KOPT-K1 (cell line): ENCODE results near the gene REG1B.
"Not testable (repeated sequence)": the region's sequence is repeated elsewhere in the genome, so short reads cannot be mapped to it uniquely, and the experiment has no call there.

ENCODE experiments used
- H3K27ac ChIP-seq: fragments of 200-600 bp; sonication (generic); 2 replicates; pipeline ENCODE4 v1.5.1; 2016; ENCODE audit warnings: antibody characterized with exemption, mild to moderate bottlenecking, low read depth, low read length; ENCODE audit not compliant: poor library complexity, severe bottlenecking
- H3K36me3 ChIP-seq: fragments of 200-600 bp; sonication (generic); 2 replicates; pipeline ENCODE4 v1.5.1; 2017; ENCODE audit warnings: antibody characterized with exemption, mild to moderate bottlenecking, low read length, moderate library complexity; ENCODE audit not compliant: insufficient read depth
- H3K9me3 ChIP-seq: fragments of 200-600 bp; sonication (generic); 2 replicates; pipeline ENCODE4 v1.5.1; 2017; ENCODE audit warnings: antibody characterized with exemption, low read length, mild to moderate bottlenecking; ENCODE audit not compliant: insufficient read depth, poor library complexity, severe bottlenecking

The REG1B gene

DNA sequence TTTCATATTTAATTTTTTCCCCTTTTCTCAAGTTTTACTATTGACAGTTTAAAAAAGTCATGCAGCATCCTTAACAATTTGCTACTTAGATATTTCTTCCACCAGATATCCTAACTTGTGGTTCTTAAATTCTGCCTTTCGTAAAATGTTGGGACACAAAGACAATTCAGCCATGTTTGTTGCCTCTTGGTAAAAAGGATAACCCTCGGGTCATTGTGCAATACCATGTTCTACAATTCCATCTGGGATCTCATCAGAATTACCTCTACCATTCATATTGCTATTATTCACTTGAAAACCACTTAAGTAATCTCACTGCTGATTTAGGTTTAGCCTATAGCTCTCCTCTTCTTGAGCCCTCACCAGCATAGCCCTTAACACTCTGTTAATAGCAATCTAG is 13.2 kb upstream of the REG1B start:
- H3K9me3 ChIP-seq, result no peaks in the 10 kb centered on the region
- H3K36me3 ChIP-seq, result no peaks in the 10 kb centered on the region
- no peak overlapping the region for H3K27ac ChIP-seq

DNA sequence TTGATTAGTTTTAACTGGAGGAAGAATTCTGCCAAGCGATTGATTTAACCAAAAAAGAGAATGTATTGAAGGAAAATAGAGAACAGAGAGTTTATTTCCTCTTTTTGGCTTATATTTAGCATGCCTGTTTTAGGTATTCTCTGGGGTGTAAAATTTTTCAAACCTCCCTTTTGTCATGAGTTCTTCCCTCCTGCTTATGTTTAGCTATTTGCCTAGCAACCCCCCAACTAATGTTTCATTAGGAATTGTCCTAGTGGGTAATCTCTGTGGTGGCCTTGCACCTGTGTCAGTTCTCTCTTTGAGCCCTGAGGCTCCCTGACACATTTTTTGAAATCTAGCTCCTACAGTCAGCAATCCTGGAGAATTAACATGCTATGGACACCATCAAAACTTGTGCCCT is 12.5 kb upstream of the REG1B start:
- Histone ChIP-seq H3K9me3 (no peaks in the 10 kb centered on the region), H3K27ac (no peak overlapping the region), H3K36me3 (no peaks in the 10 kb centered on the region)

DNA sequence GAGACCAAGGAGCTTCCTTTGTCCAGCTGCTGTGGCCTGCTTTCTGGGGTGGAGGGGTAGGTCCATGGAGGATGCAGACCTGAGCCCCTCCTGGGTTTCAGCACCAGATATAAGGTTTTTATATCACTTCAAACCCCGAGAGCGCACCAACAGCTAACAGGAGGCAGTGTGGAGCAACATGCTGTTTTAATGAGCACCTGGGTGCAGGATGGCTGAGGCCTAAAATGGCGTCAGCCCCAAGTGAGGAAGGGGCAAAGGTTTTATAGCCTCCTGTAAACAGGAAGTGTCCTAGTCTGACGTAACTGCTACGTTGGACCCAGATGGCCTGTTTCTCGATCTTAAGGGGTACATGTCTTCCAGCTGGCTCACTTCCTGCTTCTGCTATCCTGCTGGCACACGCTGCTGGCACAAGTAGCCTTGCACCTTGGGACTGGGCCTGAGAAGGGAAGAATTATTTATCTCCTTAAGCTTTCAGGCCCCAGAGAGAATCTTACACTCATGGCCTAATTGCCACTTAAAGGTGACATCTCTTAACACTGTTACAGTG is 11.4 kb upstream of the REG1B start:
- H3K27ac ChIP-seq, result no peak overlapping the region
- no peaks in the 10 kb centered on the region for H3K9me3 ChIP-seq
- H3K36me3 ChIP-seq, result no peaks in the 10 kb centered on the region

DNA sequence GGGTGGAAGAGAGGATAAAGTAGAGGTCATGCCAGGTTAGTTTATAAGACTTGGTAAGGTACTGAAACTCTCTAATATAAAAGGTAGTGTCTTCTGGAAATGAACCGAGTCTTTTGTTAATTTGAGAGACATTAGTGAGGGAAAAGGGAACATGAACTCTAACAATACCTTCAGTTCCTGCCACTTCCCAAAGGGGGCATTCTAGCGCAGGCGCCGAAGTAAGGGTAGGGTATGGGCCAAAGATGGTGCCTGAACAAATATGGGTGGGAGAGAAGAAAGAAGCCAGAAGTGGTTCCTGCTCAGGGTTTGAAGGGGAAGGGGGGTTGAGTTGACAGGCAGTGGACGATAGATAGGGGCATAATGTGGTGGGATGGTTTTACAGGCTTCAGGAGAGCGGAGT is 10.1 kb upstream of the REG1B start:
- Histone ChIP-seq H3K9me3 (no peaks in the 10 kb centered on the region), H3K27ac (no peak overlapping the region)

DNA sequence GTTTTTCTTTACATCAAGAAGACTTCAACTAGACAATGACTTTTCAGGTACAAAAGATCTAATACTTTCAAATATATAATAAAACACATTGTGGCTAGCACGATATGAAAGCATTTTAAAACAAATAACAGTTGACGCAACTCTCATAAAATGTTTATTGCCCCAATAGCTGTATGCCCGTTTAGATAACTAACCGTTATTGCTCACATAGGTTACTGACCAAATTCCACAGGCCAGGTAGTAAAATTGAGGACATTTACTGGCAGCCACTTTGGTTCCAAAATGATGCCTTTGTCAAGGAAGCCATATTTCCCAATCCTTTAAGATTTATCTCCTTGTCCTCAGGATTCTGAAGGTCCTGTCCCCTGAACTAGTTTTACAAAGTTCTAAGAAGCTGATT is 2.9 kb upstream of the REG1B start:
- no peaks in the 10 kb centered on the region for H3K9me3 ChIP-seq
- H3K36me3 ChIP-seq, result no peaks in the 10 kb centered on the region
- no peak overlapping the region for H3K27ac ChIP-seq

More for the DNA sequence above, 10.1 kb upstream of the REG1B start:
- H3K36me3 ChIP-seq, result no peaks in the 10 kb centered on the region

DNA sequence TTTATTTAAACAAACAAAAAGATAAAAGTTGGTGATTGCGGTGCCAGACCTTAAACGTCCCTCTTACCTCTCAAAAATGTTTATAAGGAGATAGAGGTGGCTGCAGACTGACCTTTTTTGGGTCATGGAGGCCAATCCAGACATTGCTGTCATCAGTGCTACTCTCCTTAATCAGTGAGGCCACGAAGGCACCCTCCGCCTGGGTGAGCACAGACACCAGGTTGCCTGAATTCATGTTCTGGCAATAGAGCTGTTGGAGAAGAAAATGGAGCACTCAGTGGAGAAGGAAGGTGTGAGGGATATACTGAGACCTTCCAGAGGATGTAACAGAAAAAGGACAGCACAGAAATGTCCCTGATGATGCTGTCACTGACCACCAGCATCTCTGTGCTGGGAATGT is 1.5 kb downstream of the REG1B start:
- Histone ChIP-seq H3K36me3 (no peaks in the 10 kb centered on the region), H3K9me3 (no peaks in the 10 kb centered on the region), H3K27ac (no peak overlapping the region)

DNA sequence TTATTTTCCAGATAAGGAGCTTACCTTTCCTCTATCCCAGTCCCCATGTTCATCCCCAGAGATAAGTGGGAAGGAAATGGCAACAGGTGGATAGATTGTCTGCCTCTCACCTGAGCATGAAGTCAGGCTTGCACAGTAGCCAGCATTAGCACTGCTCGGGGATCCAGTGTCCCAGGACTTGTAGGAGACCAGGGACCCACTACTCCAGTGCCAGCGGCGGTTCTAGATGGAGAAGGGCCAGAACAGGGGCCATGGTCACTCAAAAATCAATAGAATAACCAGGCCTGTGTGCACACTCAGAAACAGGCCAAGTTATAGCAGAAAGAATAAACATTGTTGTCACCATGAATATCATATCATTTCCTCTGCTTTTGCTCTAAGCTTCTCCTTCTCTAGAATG is 2.4 kb downstream of the REG1B start:
- no peaks in the 10 kb centered on the region for H3K36me3 ChIP-seq
- no peak overlapping the region for H3K27ac ChIP-seq
- no peaks in the 10 kb centered on the region for H3K9me3 ChIP-seq

DNA sequence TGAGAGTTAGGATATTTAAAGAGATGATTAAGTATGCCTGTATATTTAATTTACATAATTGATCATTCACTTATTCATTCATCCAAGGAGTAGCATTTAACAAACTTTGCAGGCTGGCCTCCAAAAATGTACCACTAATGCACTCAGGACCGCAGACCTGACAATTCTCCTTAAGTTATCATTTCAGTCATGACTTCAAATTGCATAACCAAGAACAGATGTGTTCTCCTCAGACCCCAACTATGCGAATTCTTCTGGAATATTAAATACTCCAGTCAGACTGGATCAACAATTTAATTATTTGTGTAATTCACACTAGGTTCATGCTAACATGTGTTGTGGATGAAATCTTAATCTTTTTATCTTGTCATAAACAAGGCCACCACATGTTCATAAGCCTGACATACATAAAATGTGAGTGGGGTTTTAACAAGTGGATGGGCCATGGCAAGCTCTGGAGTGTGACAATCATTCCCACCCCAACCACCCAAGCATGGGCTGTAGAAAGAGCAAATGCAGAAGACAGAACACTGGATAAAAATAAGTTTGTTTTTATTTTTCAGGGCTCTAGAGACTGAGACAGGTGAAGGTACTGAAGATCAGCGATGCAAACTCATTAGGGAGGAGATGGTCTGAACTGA is 3.2 kb downstream of the REG1B start:
- Histone ChIP-seq H3K9me3 (no peaks in the 10 kb centered on the region), H3K27ac (no peak overlapping the region), H3K36me3 (no peaks in the 10 kb centered on the region)

DNA sequence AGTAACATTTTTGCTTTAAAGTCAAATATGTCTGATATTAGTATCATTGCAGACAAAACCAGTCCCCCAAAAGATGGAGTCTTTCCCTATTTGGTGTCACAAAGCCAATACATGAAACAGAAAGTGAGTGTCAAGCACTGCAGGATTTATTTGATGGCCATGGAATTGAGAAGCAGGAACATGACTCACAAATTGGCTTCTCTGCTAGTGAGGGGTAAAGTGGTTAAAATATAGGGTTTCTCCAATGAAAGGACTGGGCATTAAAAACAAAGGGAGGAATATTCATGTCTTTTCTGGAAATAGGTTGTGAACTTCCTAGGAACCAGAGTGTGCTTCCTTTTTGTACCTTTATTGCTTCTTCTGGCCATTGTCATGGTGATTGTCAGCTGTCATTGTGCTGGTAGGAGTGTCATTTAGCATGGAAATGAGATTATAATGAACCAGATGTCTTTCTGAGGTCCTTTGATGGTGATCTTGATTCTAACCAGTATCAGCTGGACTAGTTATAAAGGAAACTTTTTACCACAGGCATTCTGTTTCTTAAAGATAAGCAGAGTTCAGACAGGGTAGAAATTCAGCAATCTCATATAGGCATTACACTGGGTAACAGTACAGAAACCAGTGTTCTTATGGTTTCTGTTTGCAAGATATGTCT is 4.1 kb downstream of the REG1B start:
- Histone ChIP-seq H3K27ac (no peak overlapping the region), H3K36me3 (no peaks in the 10 kb centered on the region), H3K9me3 (no peaks in the 10 kb centered on the region)

DNA sequence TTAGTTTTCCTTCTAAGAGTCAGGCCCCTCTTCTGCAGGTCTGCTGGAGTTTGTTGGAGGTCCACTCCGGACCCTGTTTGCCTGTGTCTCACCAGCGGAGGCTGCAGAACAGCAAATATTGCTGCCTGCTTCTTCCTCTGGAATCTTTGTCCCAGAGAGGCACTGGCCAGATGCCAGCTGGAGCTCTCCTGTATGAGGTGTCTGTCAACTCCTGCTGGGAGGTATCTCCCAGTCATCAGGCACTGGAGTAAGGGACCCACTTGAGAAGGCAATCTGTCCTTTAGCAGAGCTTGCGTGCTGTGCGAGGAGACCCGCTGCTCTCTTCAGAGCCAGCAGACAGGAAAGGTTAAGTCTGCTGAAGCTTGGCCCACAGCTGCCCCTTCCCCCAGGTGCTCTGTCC is 4.8 kb downstream of the REG1B start:
- Histone ChIP-seq H3K27ac (no peak overlapping the region), H3K36me3 (no peaks in the 10 kb centered on the region), H3K9me3 (no peaks in the 10 kb centered on the region)

DNA sequence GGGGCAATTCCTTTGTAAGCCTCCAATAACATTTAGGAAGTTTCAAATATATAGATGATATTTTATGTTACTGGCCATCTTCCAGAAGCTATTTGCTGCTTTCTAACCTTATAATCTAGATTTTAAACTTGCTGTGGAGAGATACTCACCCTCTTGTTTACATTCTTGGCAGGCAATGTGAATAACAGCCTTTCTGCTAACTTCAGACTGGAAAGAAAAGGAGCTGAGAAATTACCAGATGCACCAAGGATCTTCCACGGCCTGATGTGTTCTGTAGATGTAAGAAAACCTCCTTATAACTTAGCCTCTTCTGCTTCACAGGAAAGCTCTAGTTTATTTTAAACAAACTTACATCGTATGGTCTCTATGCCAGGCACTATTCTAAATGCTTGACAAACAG is 16.7 kb downstream of the REG1B start:
- no peaks in the 10 kb centered on the region for H3K36me3 ChIP-seq
- no peaks in the 10 kb centered on the region for H3K9me3 ChIP-seq
- no peak overlapping the region for H3K27ac ChIP-seq

DNA sequence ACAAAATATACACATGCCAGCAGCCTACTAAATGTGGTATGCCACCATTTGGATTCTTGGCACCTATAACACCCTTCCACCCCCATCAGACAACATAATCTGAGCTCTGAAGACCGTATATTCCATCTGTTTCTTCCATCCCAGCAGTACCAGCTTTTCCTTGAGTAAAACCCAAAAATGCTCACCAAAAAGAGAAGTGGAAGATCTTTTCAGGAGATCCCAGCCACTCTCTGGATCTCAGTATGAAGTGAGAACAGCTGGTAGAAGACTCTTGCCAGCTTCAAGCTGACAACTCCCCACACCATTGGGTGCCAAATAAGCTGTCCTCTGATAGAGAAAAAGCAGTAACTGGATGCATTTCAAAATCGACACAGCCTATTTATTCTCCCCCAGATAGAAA is 22.6 kb downstream of the REG1B start:
- H3K36me3 ChIP-seq, result no peaks in the 10 kb centered on the region
- H3K9me3 ChIP-seq, result no peaks in the 10 kb centered on the region
- no peak overlapping the region for H3K27ac ChIP-seq

DNA sequence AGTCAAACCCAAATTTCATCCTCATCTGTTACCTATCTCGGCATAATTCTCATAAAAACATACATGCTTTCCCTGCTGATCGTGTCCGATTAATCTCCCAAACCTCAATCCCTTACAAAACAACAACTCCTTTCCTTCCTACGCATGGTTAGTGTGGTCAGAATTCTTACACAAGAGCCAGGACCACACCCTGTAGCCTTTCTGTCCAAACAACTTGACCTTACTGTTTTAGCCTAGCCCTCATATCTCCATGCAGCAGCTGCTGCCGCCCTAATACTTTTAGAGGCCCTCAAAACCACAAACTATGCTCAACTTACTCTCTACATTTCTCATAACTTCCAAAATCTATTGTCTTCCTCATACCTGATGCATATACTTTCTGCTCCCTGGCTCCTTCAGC is 33.0 kb downstream of the REG1B start:
- H3K9me3 ChIP-seq, result not testable (repeated sequence)

DNA sequence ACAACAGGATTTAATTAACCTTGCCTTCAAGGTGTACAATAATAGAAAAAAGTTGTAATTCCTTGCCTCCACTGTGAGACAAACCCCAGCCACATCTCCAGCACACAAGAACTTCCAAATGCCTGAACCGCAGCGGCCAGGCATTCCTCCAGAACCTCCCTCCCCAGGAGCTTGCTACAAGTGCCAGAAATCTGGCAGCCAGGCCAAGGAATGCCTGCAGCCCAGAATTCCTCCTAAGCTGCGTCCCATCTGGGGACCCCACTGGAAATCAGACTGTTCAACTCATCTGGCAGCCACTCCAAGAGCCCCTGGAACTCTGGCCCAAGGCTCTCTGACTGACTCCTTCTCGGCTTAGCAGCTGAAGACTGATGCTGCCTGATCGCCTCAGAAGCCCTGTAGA is 34.3 kb downstream of the REG1B start:
- H3K36me3 ChIP-seq, H3K9me3 ChIP-seq, H3K27ac ChIP-seq: not testable (repeated sequence)

More for the DNA sequence above, 33.0 kb downstream of the REG1B start:
- not testable (repeated sequence) for H3K36me3 ChIP-seq, H3K27ac ChIP-seq

DNA sequence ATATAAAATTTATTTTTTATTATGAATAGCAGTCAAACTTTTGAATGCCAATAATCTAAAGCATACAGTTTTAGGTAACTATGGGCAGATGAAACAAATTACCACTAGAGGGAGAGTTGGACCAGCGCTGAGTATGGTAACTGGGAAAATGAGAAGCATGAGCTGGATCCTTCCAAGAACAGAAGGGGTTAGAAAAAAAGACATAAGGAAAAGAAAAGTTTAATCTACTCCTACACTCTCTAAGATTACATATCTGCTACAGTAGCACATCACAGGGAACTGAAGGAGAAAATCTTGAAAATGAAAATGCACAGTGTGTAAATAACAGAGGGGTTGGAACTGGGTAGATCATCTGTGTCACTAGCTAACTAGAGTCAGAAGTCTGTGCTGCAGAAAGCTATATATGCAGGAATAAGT is 46.8 kb downstream of the REG1B start:
- no peaks in the 10 kb centered on the region for H3K36me3 ChIP-seq
- H3K9me3 ChIP-seq, result no peaks in the 10 kb centered on the region
- no peak overlapping the region for H3K27ac ChIP-seq

DNA sequence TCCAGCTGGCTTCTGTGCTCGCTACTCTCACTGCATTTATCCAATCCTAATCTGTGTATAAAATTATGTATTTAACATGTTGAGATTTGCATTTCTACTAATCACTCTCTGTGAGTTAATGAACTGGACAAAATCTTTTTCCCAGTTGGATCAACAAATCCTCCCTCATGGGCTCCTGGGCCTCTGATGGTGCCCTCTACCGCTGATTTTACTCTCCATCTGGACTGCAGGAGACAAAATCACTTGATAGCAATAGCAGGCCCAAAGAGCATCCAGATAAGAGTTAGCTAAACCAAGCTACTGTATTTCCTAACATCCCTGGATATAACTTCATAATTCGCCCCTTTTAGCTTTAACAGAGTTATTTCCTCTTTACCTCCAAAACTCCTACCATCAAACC is 47.8 kb downstream of the REG1B start:
- Histone ChIP-seq H3K36me3 (no peaks in the 10 kb centered on the region), H3K27ac (no peak overlapping the region), H3K9me3 (no peaks in the 10 kb centered on the region)
